ENCODE results near the gene CDHR4. TPM values are rescaled to one million over a fixed set of nuclear protein-coding genes. Genes with fewer than 3 reads are reported as not detected.

Gene CDHR4
- total and polyA plus RNA-seq, 12 donors = 0.17 to 0.25 (median 0.23) TPM; not detected in 9

DNA sequence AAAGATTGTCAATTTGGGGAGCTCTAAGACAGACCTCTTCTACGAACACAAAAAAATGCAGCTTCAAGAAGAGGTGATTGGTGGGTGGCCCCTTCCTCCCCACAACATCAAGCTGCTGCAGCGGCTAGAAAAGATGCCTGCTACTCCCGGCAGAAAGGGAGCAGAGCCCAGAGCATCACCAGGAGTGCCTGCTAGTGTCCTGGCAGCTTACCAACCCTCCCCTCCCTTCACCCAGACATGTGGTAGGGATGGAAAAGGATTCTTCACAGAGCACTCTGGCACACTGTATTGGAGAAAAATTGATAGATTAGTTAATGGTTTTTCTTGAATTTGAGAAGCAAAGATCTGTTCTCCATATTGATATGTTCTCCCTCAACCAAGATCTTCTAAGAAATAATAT lies 24.1 kb downstream of the CDHR4 start:
- no peak for TF ChIP-seq POLR2A (IDR thresholded peaks at IDR 0.05)
- TF ChIP-seq, protein P1, sequence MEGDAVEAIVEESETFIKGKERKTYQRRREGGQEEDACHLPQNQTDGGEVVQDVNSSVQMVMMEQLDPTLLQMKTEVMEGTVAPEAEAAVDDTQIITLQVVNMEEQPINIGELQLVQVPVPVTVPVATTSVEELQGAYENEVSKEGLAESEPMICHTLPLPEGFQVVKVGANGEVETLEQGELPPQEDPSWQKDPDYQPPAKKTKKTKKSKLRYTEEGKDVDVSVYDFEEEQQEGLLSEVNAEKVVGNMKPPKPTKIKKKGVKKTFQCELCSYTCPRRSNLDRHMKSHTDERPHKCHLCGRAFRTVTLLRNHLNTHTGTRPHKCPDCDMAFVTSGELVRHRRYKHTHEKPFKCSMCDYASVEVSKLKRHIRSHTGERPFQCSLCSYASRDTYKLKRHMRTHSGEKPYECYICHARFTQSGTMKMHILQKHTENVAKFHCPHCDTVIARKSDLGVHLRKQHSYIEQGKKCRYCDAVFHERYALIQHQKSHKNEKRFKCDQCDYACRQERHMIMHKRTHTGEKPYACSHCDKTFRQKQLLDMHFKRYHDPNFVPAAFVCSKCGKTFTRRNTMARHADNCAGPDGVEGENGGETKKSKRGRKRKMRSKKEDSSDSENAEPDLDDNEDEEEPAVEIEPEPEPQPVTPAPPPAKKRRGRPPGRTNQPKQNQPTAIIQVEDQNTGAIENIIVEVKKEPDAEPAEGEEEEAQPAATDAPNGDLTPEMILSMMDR (IDR thresholded peaks at IDR 0.05) = no peak
- DNase-seq = peak in 5 of 7 donors; percentile 36 to 74 (median 41)
- H3K4me3 ChIP-seq = no peak overlapping the region
- intact Hi-C loops (cut with DNase I) = no loop called here
- H3K36me3 ChIP-seq (replicated peaks in 1 of 2) = peaks cover 0 to 4% of the 10 kb centered on the region in 2 donors
- H3K4me1 ChIP-seq (replicated peaks in 1 of 2) = peaks cover 0 to 14% of the 10 kb centered on the region in 2 donors
- no peaks in the 10 kb centered on the region for H3K27me3 ChIP-seq
- H3K27ac ChIP-seq = no peak overlapping the region
- WGBS, 4 donors = 20 to 63% (median 54%) methylated on average over 1 to 3 of the region's 3 CpGs
- H3K9me3 ChIP-seq (replicated peaks in 1 of 3) = no peaks in the 10 kb centered on the region

GRCh38 chr3:49772703-49773102 lies 27.0 kb downstream of the CDHR4 start:
- WGBS, 4 donors = 95 to 98% (median 98%) methylated on average over 2 of the region's 2 CpGs
- Histone ChIP-seq H3K36me3 (replicated peaks in 1 of 2) (peaks cover 0 to 3% of the 10 kb centered on the region in 2 donors), H3K27ac (no peak overlapping the region), H3K4me3 (no peak overlapping the region), H3K4me1 (replicated peaks in 1 of 2) (peaks cover 0 to 15% of the 10 kb centered on the region in 2 donors), H3K9me3 (replicated peaks in 1 of 3) (no peaks in the 10 kb centered on the region), H3K27me3 (no peaks in the 10 kb centered on the region)
- no peak for TF ChIP-seq POLR2A (IDR thresholded peaks at IDR 0.05)
- TF ChIP-seq, protein P1 (IDR thresholded peaks at IDR 0.05) = no peak
- peak in 2 of 7 donors; percentile 6 to 18 for DNase-seq
- intact Hi-C loops (cut with DNase I) = no loop called here

GRCh38 chr3:49771340-49771938 lies 28.2 kb downstream of the CDHR4 start:
- WGBS, 4 donors = 78 to 95% (median 86%) methylated on average over 1 of the region's 1 CpG
- Histone ChIP-seq H3K4me3 (no peak overlapping the region), H3K36me3 (replicated peaks in 1 of 2) (no peaks in the 10 kb centered on the region), H3K9me3 (replicated peaks in 1 of 3) (no peaks in the 10 kb centered on the region), H3K27ac (no peak overlapping the region), H3K27me3 (no peaks in the 10 kb centered on the region), H3K4me1 (replicated peaks in 1 of 2) (peaks cover 0 to 15% of the 10 kb centered on the region in 2 donors)
- intact Hi-C loops (cut with DNase I) = no loop called here
- no peak for DNase-seq
- TF ChIP-seq, protein P1 (IDR thresholded peaks at IDR 0.05) = no peak
- no peak for TF ChIP-seq POLR2A (IDR thresholded peaks at IDR 0.05)

- intact Hi-C loops (cut with DNase I) = no loop called here
- Histone ChIP-seq H3K27me3 (no peaks in the 10 kb centered on the region), H3K4me3 (no peak overlapping the region), H3K4me1 (replicated peaks in 1 of 2) (peaks cover 0 to 7% of the 10 kb centered on the region in 2 donors), H3K36me3 (replicated peaks in 1 of 2) (no peaks in the 10 kb centered on the region), H3K27ac (no peak overlapping the region), H3K9me3 (replicated peaks in 1 of 3) (no peaks in the 10 kb centered on the region)
- TF ChIP-seq, protein P1 (IDR thresholded peaks at IDR 0.05) = no peak
- TF ChIP-seq POLR2A (IDR thresholded peaks at IDR 0.05) = no peak
- DNase-seq = peak in 1 of 7 donors; percentile 39
Observed at GRCh38 chr3:49769926-49770325, 29.7 kb downstream of the CDHR4 start.
